Coronary artery (tissue), 2 donors: Measurements from ENCODE around the gene FAM221B.

ENCODE experiments used
- DNase-seq: peaks from one replicate; pipeline ENCODE4 v3.0.0-alpha.2; 2017; ENCODE audit warnings: low spot score
- H3K27ac ChIP-seq, 2 donors: fragments of 200-600 bp; sonication (generic); one replicate each; pipeline ENCODE4 v1.5.1; 2016 to 2019
- H3K4me3 ChIP-seq: fragments of 200-600 bp; sonication (generic); 2 replicates; pipeline ENCODE4 v1.5.1; 2016; ENCODE audit warnings: mild to moderate bottlenecking, moderate library complexity
- CTCF ChIP-seq: fragments of 200-600 bp; sonication (generic); IDR thresholded peaks from one replicate; pipeline ENCODE4 v1.5.1; 2019; ENCODE audit warnings: antibody characterized with exemption

The FAM221B gene

GRCh38 chr9:35840881-35841644 is 12.5 kb upstream of the FAM221B start:
- H3K4me3 ChIP-seq, result no peak overlapping the region
- TF ChIP-seq CTCF, result no peak

GRCh38 chr9:35839926-35840325 is 11.4 kb upstream of the FAM221B start:
- TF ChIP-seq CTCF, result no peak
- no peak overlapping the region for H3K27ac ChIP-seq
- DNase-seq, result no peak
- no peak overlapping the region for H3K4me3 ChIP-seq

More at GRCh38 chr9:35840881-35841644, 12.5 kb upstream of the FAM221B start:
- no peak overlapping the region for H3K27ac ChIP-seq
- DNase-seq, result no peak

GRCh38 chr9:35836595-35836994 is 8.1 kb upstream of the FAM221B start:
- Histone ChIP-seq H3K27ac (no peak overlapping the region), H3K4me3 (no peak overlapping the region)
- TF ChIP-seq CTCF, result no peak
- DNase-seq, result no peak

- H3K27ac ChIP-seq, result no peak overlapping the region
- H3K4me3 ChIP-seq, result no peak overlapping the region
- no peak for DNase-seq
- TF ChIP-seq CTCF, result no peak
Measured at GRCh38 chr9:35835766-35836165, 7.2 kb upstream of the FAM221B start.

GRCh38 chr9:35835216-35835632 is 6.7 kb upstream of the FAM221B start:
- DNase-seq, result no peak
- TF ChIP-seq CTCF, result no peak
- no peak overlapping the region for H3K4me3 ChIP-seq
- no peak overlapping the region for H3K27ac ChIP-seq

- DNase-seq, result no peak
Measured at GRCh38 chr9:35834260-35835215, 6.0 kb upstream of the FAM221B start.

More at GRCh38 chr9:35834260-35835215, 6.0 kb upstream of the FAM221B start:
- H3K4me3 ChIP-seq, result no peak overlapping the region
- no peak overlapping the region for H3K27ac ChIP-seq
- TF ChIP-seq CTCF, result no peak
